Stomach (tissue), 4 donors: ENCODE measurements around the gene KPTN.

ENCODE experiments used
- CTCF ChIP-seq, 7 experiments: fragments of 450-650 bp in 4 of 7; fragments of 200-600 bp in 3 of 7; sonication (generic) in 3 of 7; IDR thresholded peaks; one replicate each; pipeline ENCODE4 v1.5.1; 2016 to 2019; ENCODE audit warnings: antibody characterized with exemption in 7 of 7, control low read depth in 2 of 7, mild to moderate bottlenecking in 1 of 7
- POLR2A ChIP-seq, 4 donors: fragments of 450-650 bp; IDR thresholded peaks; one replicate each; pipeline ENCODE4 v1.6.1; 2016; ENCODE audit warnings: antibody characterized with exemption in 4 of 4, control low read depth in 2 of 4, mild to moderate bottlenecking in 1 of 4, moderate library complexity in 1 of 4
- POLR2AphosphoS5 ChIP-seq, 3 donors: sonication (generic); formaldehyde crosslinking; IDR thresholded peaks; one replicate each; pipeline ENCODE4 v1.6.1; 2016; ENCODE audit warnings: antibody characterized with exemption in 3 of 3

- TF ChIP-seq CTCF (IDR thresholded peaks at IDR 0.05) (no peak), POLR2A (IDR thresholded peaks at IDR 0.05) (no peak), POLR2AphosphoS5 (IDR thresholded peaks at IDR 0.05) (no peak)
Observed at GRCh38 chr19:47509973-47510372, 26.0 kb upstream of the KPTN start.
